Activated B cell treated with CpG ODN at 0.5 μM for 24 hours (primary cell): ENCODE results near the gene PLK1. TPM values are rescaled to one million over a fixed set of nuclear protein-coding genes. Genes with fewer than 3 reads are reported as not detected.

Source experiments
- ATAC-seq: fragments of 200-7000 bp; cut with Tn5 transposase; one replicate; pipeline ENCODE4 v1.10.0; 2021; ENCODE audit warnings: low read depth, mild to moderate bottlenecking, moderate library complexity
- CTCF ChIA-PET: fragments of 350-600 bp; sonication (Branson Sonifier 250); formaldehyde crosslinking; loops from one replicate; lab custom pipeline; 2021; ENCODE audit warnings: antibody characterized with exemption; lab: Charles Lee
- POLR2A ChIA-PET: fragments of 350-600 bp; sonication (Branson Sonifier 250); formaldehyde crosslinking; loops from one replicate; lab custom pipeline; 2021; ENCODE audit warnings: antibody characterized with exemption; lab: Charles Lee
- DNase-seq: peaks from one replicate; pipeline ENCODE4 v3.0.0; 2022
- H3K27ac Mint-ChIP-seq: one replicate; pipeline ENCODE4 v1.8.0; 2020; ENCODE audit warnings: mixed read lengths
- H3K27me3 Mint-ChIP-seq: one replicate; pipeline ENCODE4 v1.8.0; 2021; ENCODE audit warnings: mixed read lengths
- H3K36me3 Mint-ChIP-seq: one replicate; pipeline ENCODE4 v1.8.0; 2021; ENCODE audit warnings: low read depth, mixed read lengths
- H3K4me1 Mint-ChIP-seq: one replicate; pipeline ENCODE4 v1.8.0; 2021; ENCODE audit warnings: mixed read lengths
- H3K4me3 Mint-ChIP-seq: one replicate; pipeline ENCODE4 v1.8.0; 2020; ENCODE audit warnings: mild to moderate bottlenecking, mixed read lengths
- H3K9me3 Mint-ChIP-seq: one replicate; pipeline ENCODE4 v1.8.0; 2020; ENCODE audit warnings: mixed read lengths
- CTCF ChIP-seq: fragments of 200-600 bp; IDR thresholded peaks from one replicate; pipeline ENCODE4 v1.8.0; 2022; ENCODE audit warnings: antibody characterized with exemption, mild to moderate bottlenecking
- intact Hi-C: fragments of 100-400 bp; cut with micrococcal nuclease; formaldehyde crosslinking; loops from one replicate; pipeline ENCODE4 v1.15.1; 2024
- total RNA-seq: library from RNA; stranded (reverse); gene quantifications from 2 replicates; pipeline ENCODE4 v1.2.3, GENCODE V29; 2022

The PLK1 gene
- total RNA-seq, 1 donor from 2014 or later = 3.9 TPM

DNA sequence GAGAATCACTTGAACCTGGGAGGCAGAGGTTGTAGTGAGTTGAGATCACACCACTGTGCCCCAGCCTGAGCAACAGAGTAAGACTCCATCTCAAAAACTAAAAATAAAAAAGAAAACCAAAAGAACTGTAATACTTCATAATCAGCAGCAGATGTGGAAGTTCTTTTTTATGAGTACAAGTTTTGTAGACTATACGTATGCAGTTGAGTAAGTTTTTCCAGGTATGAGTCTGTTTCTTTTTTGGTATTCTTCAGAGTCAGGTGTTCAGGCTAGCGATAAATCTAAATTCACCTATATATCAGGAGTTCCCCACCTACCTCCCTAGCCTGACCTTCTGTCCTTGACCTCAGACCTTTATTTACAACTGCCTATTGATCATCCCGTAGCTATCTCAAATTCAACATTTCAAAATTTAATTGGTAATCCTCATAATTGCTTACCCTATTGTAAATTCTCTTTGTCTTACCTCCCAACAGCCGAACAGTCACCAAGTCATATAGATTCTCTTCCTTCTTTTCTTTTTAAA, 26.7 kb upstream of the PLK1 start:
- CTCF ChIA-PET = no interaction called here
- POLR2A ChIA-PET = no interaction called here
- peak overlapping the region; percentile 21 for H3K4me3 Mint-ChIP-seq

DNA sequence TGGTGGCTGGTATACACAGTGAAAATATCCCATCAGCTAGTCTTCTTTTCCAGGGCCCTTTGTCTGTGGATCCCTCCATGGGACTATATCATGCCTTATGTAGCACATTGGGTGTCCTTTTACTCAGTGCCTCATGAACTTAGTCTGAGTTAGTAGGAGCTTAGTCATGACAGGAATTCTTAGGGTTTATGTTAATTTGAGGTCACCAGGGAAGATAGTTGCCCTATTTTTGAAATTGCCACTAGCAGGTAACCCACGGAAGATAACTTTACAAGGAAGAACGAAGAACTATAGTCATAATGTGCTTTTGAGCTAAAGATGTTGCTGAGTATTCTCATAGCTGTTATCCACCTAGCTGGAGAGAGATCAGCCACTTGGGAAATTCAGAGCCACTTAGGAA, 14.8 kb upstream of the PLK1 start:
- Mint-ChIP-seq H3K27me3 (no peaks in the 10 kb centered on the region), H3K36me3 (peaks cover 98% of the 10 kb centered on the region), H3K4me1 (peaks cover under 1% of the 10 kb centered on the region), H3K27ac (no peak overlapping the region), H3K4me3 (no peak overlapping the region), H3K9me3 (no peaks in the 10 kb centered on the region)
- no peak for ATAC-seq
- DNase-seq = no peak
- no peak for TF ChIP-seq CTCF
- ChIA-PET CTCF (no interaction called here), POLR2A (no interaction called here)
- intact Hi-C loops = no loop called here

More for the DNA sequence above, 26.7 kb upstream of the PLK1 start:
- intact Hi-C loops = no loop called here
- ATAC-seq (peak; percentile 28), DNase-seq (no peak)
- no peak for TF ChIP-seq CTCF
- Mint-ChIP-seq H3K9me3 (peaks cover 3% of the 10 kb centered on the region), H3K4me1 (peaks cover 28% of the 10 kb centered on the region), H3K27ac (peak overlapping the region; percentile 71), H3K36me3 (peaks cover 53% of the 10 kb centered on the region), H3K27me3 (no peaks in the 10 kb centered on the region)

DNA sequence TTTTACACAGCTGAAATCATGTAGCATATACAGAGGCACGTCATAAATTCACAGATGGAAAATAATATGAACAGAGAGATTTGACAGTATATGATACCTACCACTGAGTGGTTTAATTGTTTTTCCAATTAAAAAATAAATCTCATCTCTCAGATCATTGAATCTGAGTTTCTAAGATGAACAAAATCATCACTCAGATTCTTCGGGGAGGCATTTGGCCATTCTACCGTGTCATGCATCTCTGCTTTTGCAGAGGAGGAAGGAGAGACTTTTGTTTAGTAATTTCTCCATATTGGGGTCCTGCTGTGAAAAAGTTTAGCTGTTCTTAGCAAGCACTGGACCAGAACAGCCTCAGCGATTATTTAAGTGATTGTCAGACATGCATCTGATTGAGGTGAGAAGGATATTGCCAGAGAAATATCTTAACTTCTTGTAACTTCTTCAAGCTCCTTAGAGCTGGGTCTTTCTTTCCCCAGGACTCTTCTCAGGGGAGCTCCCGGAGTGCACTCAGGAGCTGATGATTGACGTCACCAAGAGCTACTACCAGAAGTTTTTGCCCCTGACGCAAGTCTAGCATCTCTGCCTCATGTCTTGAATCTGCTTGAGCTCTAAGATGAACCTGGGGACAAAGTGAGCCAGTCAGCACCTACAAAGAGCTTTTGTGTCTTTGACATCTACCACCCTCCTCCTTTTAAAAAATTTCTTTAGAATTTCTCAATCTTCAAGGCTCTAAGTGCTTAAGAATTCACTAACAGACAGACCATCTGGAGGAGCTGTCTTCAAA, 11.9 kb upstream of the PLK1 start:
- peaks cover 93% of the 10 kb centered on the region for H3K36me3 Mint-ChIP-seq
- H3K4me3 Mint-ChIP-seq = no peak overlapping the region
- no peak for DNase-seq
- ATAC-seq = no peak
- H3K4me1 Mint-ChIP-seq = peaks cover 24% of the 10 kb centered on the region
- TF ChIP-seq CTCF = no peak
- no peaks in the 10 kb centered on the region for H3K27me3 Mint-ChIP-seq
- ChIA-PET CTCF (no interaction called here), POLR2A (no interaction called here)
- H3K9me3 Mint-ChIP-seq = no peaks in the 10 kb centered on the region
- H3K27ac Mint-ChIP-seq = no peak overlapping the region
- intact Hi-C loops = no loop called here

DNA sequence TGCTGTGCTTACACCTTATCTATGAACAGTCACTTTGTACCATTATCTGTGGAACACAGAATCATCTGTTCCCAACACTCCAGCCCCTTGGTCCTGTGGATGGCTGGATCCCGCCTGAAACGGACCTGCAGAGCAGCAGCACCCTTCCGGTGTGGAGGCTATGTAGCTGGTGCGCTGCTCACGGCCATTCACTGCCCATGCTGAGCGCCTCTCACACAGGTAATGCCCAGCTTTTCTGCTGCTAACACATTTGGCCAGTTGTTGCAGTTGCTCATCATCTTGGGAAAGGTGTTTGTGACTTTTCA, 11.4 kb upstream of the PLK1 start:
- peaks cover 24% of the 10 kb centered on the region for H3K4me1 Mint-ChIP-seq
- no peaks in the 10 kb centered on the region for H3K27me3 Mint-ChIP-seq
- ATAC-seq = no peak
- ChIA-PET CTCF (no interaction called here), POLR2A (no interaction called here)
- no peak overlapping the region for H3K4me3 Mint-ChIP-seq
- DNase-seq = no peak
- H3K36me3 Mint-ChIP-seq = peaks cover 92% of the 10 kb centered on the region
- no peak overlapping the region for H3K27ac Mint-ChIP-seq
- H3K9me3 Mint-ChIP-seq = no peaks in the 10 kb centered on the region
- intact Hi-C loops = no loop called here
- TF ChIP-seq CTCF = no peak

GRCh38 chr16:23668225-23668624, 10.5 kb upstream of the PLK1 start:
- ChIA-PET POLR2A (no interaction called here), CTCF (interaction anchor here (1.2 kb wide), 1 partner anchor 64 kb away, joined by 3 read pairs; no protein-coding TSS in a partner anchor)
- no peak overlapping the region for H3K27ac Mint-ChIP-seq
- peaks cover 24% of the 10 kb centered on the region for H3K4me1 Mint-ChIP-seq
- intact Hi-C loops = no loop called here
- DNase-seq = no peak
- H3K36me3 Mint-ChIP-seq = peaks cover 84% of the 10 kb centered on the region
- H3K4me3 Mint-ChIP-seq = no peak overlapping the region
- no peak for ATAC-seq
- H3K9me3 Mint-ChIP-seq = no peaks in the 10 kb centered on the region
- TF ChIP-seq CTCF = no peak
- no peaks in the 10 kb centered on the region for H3K27me3 Mint-ChIP-seq
